Neural cell (in vitro differentiated cells): ENCODE measurements around the gene HAGHL.

Source experiments
- EP300 ChIP-seq: fragments of 450-650 bp; conservative IDR thresholded peaks from 2 replicates; pipeline ENCODE4 v1.6.1; 2014; ENCODE audit warnings: antibody characterized with exemption, mild to moderate bottlenecking, moderate library complexity; ENCODE audit not compliant: poor library complexity, severe bottlenecking
- EZH2 ChIP-seq: fragments of 200-600, 300-800 bp; shearing (Covaris generic), sonication (generic); IDR thresholded peaks from 2 replicates; pipeline ENCODE4 v1.6.1; 2014; ENCODE audit warnings: antibody characterized with exemption, low read length, borderline replicate concordance, mild to moderate bottlenecking; ENCODE audit not compliant: insufficient read depth, poor library complexity, severe bottlenecking
- POLR2AphosphoS5 ChIP-seq: IDR thresholded peaks from 2 replicates; pipeline ENCODE4 v1.6.1; 2012
- TF ChIP-seq, protein P1 (sequence below): fragments of 450-650 bp; IDR thresholded peaks from 2 replicates; pipeline ENCODE4 v1.5.1; 2014; ENCODE audit warnings: antibody characterized with exemption, mild to moderate bottlenecking, moderate library complexity; ENCODE audit not compliant: poor library complexity, severe bottlenecking

- TF ChIP-seq EP300 = no peak
- TF ChIP-seq, protein P1, sequence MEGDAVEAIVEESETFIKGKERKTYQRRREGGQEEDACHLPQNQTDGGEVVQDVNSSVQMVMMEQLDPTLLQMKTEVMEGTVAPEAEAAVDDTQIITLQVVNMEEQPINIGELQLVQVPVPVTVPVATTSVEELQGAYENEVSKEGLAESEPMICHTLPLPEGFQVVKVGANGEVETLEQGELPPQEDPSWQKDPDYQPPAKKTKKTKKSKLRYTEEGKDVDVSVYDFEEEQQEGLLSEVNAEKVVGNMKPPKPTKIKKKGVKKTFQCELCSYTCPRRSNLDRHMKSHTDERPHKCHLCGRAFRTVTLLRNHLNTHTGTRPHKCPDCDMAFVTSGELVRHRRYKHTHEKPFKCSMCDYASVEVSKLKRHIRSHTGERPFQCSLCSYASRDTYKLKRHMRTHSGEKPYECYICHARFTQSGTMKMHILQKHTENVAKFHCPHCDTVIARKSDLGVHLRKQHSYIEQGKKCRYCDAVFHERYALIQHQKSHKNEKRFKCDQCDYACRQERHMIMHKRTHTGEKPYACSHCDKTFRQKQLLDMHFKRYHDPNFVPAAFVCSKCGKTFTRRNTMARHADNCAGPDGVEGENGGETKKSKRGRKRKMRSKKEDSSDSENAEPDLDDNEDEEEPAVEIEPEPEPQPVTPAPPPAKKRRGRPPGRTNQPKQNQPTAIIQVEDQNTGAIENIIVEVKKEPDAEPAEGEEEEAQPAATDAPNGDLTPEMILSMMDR = no peak
- no peak for TF ChIP-seq EZH2
- no peak for TF ChIP-seq POLR2AphosphoS5
Observed at GRCh38 chr16:736936-737481, 10.1 kb downstream of the HAGHL start.
